Neural cell (in vitro differentiated cells): ENCODE measurements around the gene STON2.
A peak's percentile ranks its signal among the peaks of the same experiment; 100 is the strongest.

Experiments
- CTCF ChIP-seq: fragments of 450-650 bp; IDR thresholded peaks from 2 replicates; pipeline ENCODE4 v1.5.1; 2014; ENCODE audit warnings: antibody characterized with exemption, mild to moderate bottlenecking, moderate library complexity; ENCODE audit not compliant: poor library complexity, severe bottlenecking
- POLR2AphosphoS5 ChIP-seq: IDR thresholded peaks from 2 replicates; pipeline ENCODE4 v1.6.1; 2012
- RAD21 ChIP-seq: fragments of 450-650 bp; conservative IDR thresholded peaks from 2 replicates; pipeline ENCODE4 v1.6.1; 2014; ENCODE audit warnings: antibody characterized with exemption, mild to moderate bottlenecking, moderate library complexity
- SMC3 ChIP-seq: fragments of 450-650 bp; conservative IDR thresholded peaks from 2 replicates; pipeline ENCODE4 v1.6.1; 2014; ENCODE audit warnings: antibody characterized with exemption, mild to moderate bottlenecking, moderate library complexity; ENCODE audit not compliant: poor library complexity
- TAF1 ChIP-seq: IDR thresholded peaks from 2 replicates; pipeline ENCODE4 v1.6.1; 2012; ENCODE audit warnings: low read depth

- no peak for TF ChIP-seq POLR2AphosphoS5
- no peak for TF ChIP-seq RAD21
- TF ChIP-seq CTCF = no peak
- peak; percentile 9 for TF ChIP-seq TAF1
- no peak for TF ChIP-seq SMC3
Observed at GRCh38 chr14:81435048-81435390, 34.9 kb upstream of the STON2 start.
